Astrocyte (in vitro differentiated cells and primary cell): ENCODE data around the gene CNTNAP5.

Experiments
- CTCF ChIP-seq: IDR thresholded peaks from 2 replicates; pipeline ENCODE4 v1.5.1; 2011; ENCODE audit warnings: low read depth, mild to moderate bottlenecking, inconsistent platforms, low read length, moderate library complexity; ENCODE audit not compliant: insufficient read depth
- EZH2 ChIP-seq: IDR thresholded peaks from 2 replicates; pipeline ENCODE4 v1.6.1; 2012; ENCODE audit warnings: mild to moderate bottlenecking, low read length, inconsistent platforms; ENCODE audit not compliant: insufficient read depth

- no peak for TF ChIP-seq CTCF
- TF ChIP-seq EZH2, result no peak
Measured at GRCh38 chr2:124571836-124572235, 546.7 kb downstream of the CNTNAP5 start.
